NCI-H2029 (cell line): ENCODE data around the gene FYTTD1.
"Not testable (repeated sequence)": the region's sequence is repeated elsewhere in the genome, so short reads cannot be mapped to it uniquely, and the experiment has no call there.

Experiments used
- DNase-seq: peaks from one replicate; lab custom pipeline; 2025; lab: John Stamatoyannopoulos, UW

The FYTTD1 gene

GRCh38 chr3:197749601-197750395, at the start of gene FYTTD1:
FYTTD1 (plus strand) TSS chr3:197749883; CDS start chr3:197749972, 89 bp downstream.
- DNase-seq: peak; percentile 76

GRCh38 chr3:197700095-197700494, 49.6 kb upstream of the FYTTD1 start:
- no peak for DNase-seq

GRCh38 chr3:197701841-197702240, 47.8 kb upstream of the FYTTD1 start:
- DNase-seq: no peak

- DNase-seq: no peak
Observed at GRCh38 chr3:197706658-197707057, 43.0 kb upstream of the FYTTD1 start.

- DNase-seq: no peak
Observed at GRCh38 chr3:197709135-197709534, 40.5 kb upstream of the FYTTD1 start.

GRCh38 chr3:197710965-197711364, 38.7 kb upstream of the FYTTD1 start:
- DNase-seq: not testable (repeated sequence)

- DNase-seq: no peak
Observed at GRCh38 chr3:197711973-197712707, 37.5 kb upstream of the FYTTD1 start.

- no peak for DNase-seq
Observed at GRCh38 chr3:197713477-197713822, 36.2 kb upstream of the FYTTD1 start.

- no peak for DNase-seq
Observed at GRCh38 chr3:197714251-197714650, 35.4 kb upstream of the FYTTD1 start.

- no peak for DNase-seq
Observed at GRCh38 chr3:197718891-197719290, 30.8 kb upstream of the FYTTD1 start.

- no peak for DNase-seq
Observed at GRCh38 chr3:197720694-197721093, 29.0 kb upstream of the FYTTD1 start.

- no peak for DNase-seq
Observed at GRCh38 chr3:197722734-197723133, 26.9 kb upstream of the FYTTD1 start.

- DNase-seq: not testable (repeated sequence)
Observed at GRCh38 chr3:197727878-197728277, 21.8 kb upstream of the FYTTD1 start.

- DNase-seq: no peak
Observed at GRCh38 chr3:197728487-197728886, 21.2 kb upstream of the FYTTD1 start.

- no peak for DNase-seq
Observed at GRCh38 chr3:197730200-197730599, 19.5 kb upstream of the FYTTD1 start.

- not testable (repeated sequence) for DNase-seq
Observed at GRCh38 chr3:197730770-197731169, 18.9 kb upstream of the FYTTD1 start.

- DNase-seq: not testable (repeated sequence)
Observed at GRCh38 chr3:197731483-197731882, 18.2 kb upstream of the FYTTD1 start.

- no peak for DNase-seq
Observed at GRCh38 chr3:197733042-197733441, 16.6 kb upstream of the FYTTD1 start.

- no peak for DNase-seq
Observed at GRCh38 chr3:197734667-197735318, 14.9 kb upstream of the FYTTD1 start.

GRCh38 chr3:197736010-197736490, 13.6 kb upstream of the FYTTD1 start:
- DNase-seq: no peak

GRCh38 chr3:197736491-197737318, 13.0 kb upstream of the FYTTD1 start, which contains the start of gene RUBCN:
RUBCN (minus strand) TSS chr3:197736904; CDS start chr3:197736719, 185 bp downstream.
- DNase-seq: peak; percentile 94

GRCh38 chr3:197737319-197737649, 12.4 kb upstream of the FYTTD1 start:
- no peak for DNase-seq
